Measurements from ENCODE around the gene ADGRL3.

ADGRL3 gene

GRCh38 chr4:61648264-61648663, 448.1 kb downstream of the ADGRL3 start:
- TF ChIP-seq, protein P1, sequence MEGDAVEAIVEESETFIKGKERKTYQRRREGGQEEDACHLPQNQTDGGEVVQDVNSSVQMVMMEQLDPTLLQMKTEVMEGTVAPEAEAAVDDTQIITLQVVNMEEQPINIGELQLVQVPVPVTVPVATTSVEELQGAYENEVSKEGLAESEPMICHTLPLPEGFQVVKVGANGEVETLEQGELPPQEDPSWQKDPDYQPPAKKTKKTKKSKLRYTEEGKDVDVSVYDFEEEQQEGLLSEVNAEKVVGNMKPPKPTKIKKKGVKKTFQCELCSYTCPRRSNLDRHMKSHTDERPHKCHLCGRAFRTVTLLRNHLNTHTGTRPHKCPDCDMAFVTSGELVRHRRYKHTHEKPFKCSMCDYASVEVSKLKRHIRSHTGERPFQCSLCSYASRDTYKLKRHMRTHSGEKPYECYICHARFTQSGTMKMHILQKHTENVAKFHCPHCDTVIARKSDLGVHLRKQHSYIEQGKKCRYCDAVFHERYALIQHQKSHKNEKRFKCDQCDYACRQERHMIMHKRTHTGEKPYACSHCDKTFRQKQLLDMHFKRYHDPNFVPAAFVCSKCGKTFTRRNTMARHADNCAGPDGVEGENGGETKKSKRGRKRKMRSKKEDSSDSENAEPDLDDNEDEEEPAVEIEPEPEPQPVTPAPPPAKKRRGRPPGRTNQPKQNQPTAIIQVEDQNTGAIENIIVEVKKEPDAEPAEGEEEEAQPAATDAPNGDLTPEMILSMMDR (IDR thresholded peaks at IDR 0.05; ENCODE audit: borderline replicate concordance, control extremely low read depth, extremely low read depth, insufficient read depth, missing control alignments): no peak
- no peak for DNase-seq (ENCODE audit: low spot score)
- in situ Hi-C loops (cut with MboI; ENCODE audit: low sequenced_read_pairs, unreplicated experiment): no loop called here

DNA sequence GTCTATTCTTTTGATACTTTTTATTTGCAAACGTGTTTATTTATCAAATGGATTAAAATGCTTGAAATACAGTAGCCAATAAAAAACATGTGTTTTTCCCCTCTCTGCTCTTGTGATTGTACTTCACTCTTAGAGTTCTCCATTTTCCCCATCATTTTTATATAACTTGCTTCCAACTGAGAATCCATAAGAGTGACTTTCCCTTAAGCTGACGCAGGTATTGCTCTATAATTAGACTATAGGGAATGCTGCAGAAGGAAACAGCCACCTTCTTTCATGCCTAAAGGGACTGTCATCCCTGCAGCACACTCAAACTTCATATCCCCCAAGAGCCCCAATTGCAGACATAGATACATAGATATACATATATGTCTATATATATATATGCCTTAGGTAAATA, 456.9 kb downstream of the ADGRL3 start:
- no peak for DNase-seq (ENCODE audit: low spot score)
- TF ChIP-seq, protein P1 (IDR thresholded peaks at IDR 0.05; ENCODE audit: borderline replicate concordance, control extremely low read depth, extremely low read depth, insufficient read depth, missing control alignments): no peak
- in situ Hi-C loops (cut with MboI; ENCODE audit: low sequenced_read_pairs, unreplicated experiment): no loop called here

GRCh38 chr4:61661960-61662359, 461.8 kb downstream of the ADGRL3 start:
- DNase-seq (ENCODE audit: low spot score): no peak
- TF ChIP-seq, protein P1 (IDR thresholded peaks at IDR 0.05; ENCODE audit: borderline replicate concordance, control extremely low read depth, extremely low read depth, insufficient read depth, missing control alignments): no peak
- in situ Hi-C loops (cut with MboI; ENCODE audit: low sequenced_read_pairs, unreplicated experiment): no loop called here

GRCh38 chr4:61662362-61662761, 462.2 kb downstream of the ADGRL3 start:
- in situ Hi-C loops (cut with MboI; ENCODE audit: low sequenced_read_pairs, unreplicated experiment): no loop called here
- no peak for DNase-seq (ENCODE audit: low spot score)
- TF ChIP-seq, protein P1 (IDR thresholded peaks at IDR 0.05; ENCODE audit: borderline replicate concordance, control extremely low read depth, extremely low read depth, insufficient read depth, missing control alignments): no peak

DNA sequence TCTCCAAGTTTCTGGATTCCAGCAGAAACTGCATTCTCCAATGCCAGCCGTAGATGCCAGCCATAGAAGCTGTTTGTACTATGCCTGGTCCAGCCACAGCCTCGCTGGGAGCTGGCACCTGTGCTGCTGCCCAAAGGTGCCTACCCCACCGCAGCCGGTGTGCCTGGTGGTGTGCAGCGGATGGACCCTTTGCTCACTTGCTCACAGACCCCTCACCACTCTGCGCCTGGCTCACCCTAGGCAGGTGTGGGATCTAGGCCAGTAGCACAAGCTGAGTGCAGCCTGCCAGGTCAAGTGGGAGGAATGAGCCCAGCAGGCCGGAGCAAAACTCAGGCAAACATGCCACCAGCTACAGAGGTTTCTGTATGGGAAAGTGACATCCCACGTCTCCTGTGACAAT, 463.2 kb downstream of the ADGRL3 start:
- TF ChIP-seq, protein P1 (IDR thresholded peaks at IDR 0.05; ENCODE audit: borderline replicate concordance, control extremely low read depth, extremely low read depth, insufficient read depth, missing control alignments): no peak
- no peak for DNase-seq (ENCODE audit: low spot score)
- in situ Hi-C loops (cut with MboI; ENCODE audit: low sequenced_read_pairs, unreplicated experiment): no loop called here

DNA sequence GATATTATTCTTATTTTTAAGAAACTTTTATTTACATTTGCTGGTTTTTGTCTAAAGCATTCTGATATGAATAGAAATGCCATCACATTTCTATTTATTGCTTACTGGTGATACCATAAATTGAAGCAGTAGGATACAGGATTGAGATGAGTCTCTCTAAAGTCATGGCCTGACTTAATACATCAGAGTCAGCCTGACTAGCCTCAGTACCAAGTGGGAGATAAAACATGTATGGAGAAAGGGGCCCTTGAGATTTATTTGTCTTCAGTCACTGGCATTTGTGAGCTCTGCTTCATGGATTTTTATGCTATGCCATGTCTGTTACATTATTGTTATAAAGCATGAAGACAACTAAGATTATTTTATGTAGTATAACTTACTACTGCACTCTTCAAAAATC, 465.5 kb downstream of the ADGRL3 start:
- TF ChIP-seq, protein P1 (IDR thresholded peaks at IDR 0.05; ENCODE audit: borderline replicate concordance, control extremely low read depth, extremely low read depth, insufficient read depth, missing control alignments): no peak
- no peak for DNase-seq (ENCODE audit: low spot score)
- in situ Hi-C loops (cut with MboI; ENCODE audit: low sequenced_read_pairs, unreplicated experiment): no loop called here

DNA sequence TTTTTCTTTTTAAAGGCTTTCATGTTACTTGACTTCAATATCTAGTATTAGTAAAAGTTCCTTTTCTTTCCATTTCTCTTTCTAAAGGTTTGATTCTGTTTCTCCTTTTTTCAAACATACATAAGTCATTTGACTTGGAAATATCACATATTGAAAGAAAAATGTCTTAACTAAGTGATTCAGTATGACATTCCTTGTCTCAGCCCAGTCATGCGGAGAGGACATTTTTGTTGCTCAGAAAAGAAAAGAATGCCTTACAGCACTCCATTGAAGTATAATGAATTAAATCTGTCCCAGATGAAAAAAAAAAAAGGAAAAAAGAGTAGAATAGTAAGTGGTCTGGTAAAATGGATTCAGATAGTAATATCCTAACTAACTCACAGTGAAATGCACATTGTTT, 466.1 kb downstream of the ADGRL3 start:
- no peak for DNase-seq (ENCODE audit: low spot score)
- TF ChIP-seq, protein P1 (IDR thresholded peaks at IDR 0.05; ENCODE audit: borderline replicate concordance, control extremely low read depth, extremely low read depth, insufficient read depth, missing control alignments): no peak
- in situ Hi-C loops (cut with MboI; ENCODE audit: low sequenced_read_pairs, unreplicated experiment): no loop called here
